Measurements from ENCODE around the gene SLC30A5. TPM values are rescaled to one million over a fixed set of nuclear protein-coding genes. Genes with fewer than 3 reads are reported as not detected.

SLC30A5 gene
- total RNA-seq, 1 experiment from 2014 or later, result 50.0 TPM

DNA sequence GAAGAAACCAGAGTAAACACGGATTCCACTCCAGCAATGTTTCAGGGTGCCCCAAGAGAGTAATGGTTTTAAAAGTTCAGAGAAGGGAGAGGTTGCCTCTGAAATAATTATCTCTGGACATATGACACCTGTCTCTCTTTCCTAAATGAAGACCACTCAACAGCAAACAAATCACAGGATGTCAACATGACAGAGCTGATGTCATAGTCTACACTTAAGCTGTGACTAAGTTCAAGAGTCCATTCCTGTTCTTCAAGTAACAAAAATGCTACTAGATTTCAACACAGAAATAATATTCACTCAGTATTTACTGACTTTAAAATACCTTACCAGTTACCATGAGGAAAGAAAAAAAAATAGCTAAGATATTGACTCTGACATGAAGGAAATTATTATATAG, 44.7 kb upstream of the SLC30A5 start:
- intact Hi-C loops (cut with micrococcal nuclease), result loop anchor here (1.0 to 10.0 kb wide), 3 partner anchors 25 to 346 kb away; partner anchors contain the start of gene CCDC125
- H3K27me3 ChIP-seq (ENCODE audit: insufficient read depth, low read length), result no peaks in the 10 kb centered on the region
- H3K79me2 ChIP-seq (ENCODE audit: insufficient read depth, low read length), result no peaks in the 10 kb centered on the region
- H3K36me3 ChIP-seq (ENCODE audit: control insufficient read depth in 1 of 2, insufficient read depth in 2 of 2, low read length in 2 of 2), result no peaks in the 10 kb centered on the region
- POLR2A ChIA-PET, result no interaction called here
- DNase-seq (ENCODE audit: low read depth, low spot score), result no peak
- no peak overlapping the region for H3K4me2 ChIP-seq (ENCODE audit: low read length)
- H3K4me3 ChIP-seq (replicated peaks in 1 of 2; ENCODE audit: low read depth in 1 of 2, low read length in 2 of 2), result no peak overlapping the region
- no peak overlapping the region for H3K27ac ChIP-seq (ENCODE audit: low read depth, low read length)
- BruUV-seq (replicated peaks), result no TSS peak
- 0 out of 4 replicates have a peak, but pooled peaks cover 0 to 3% of the 10 kb centered on the region in 2 experiments for H3K4me1 ChIP-seq (ENCODE audit: control insufficient read depth in 1 of 2, insufficient read depth in 2 of 2, low read length in 2 of 2)
- no peaks in the 10 kb centered on the region for H3K9me2 ChIP-seq (ENCODE audit: insufficient read depth)
- H4K20me1 ChIP-seq (ENCODE audit: insufficient read depth), result no peaks in the 10 kb centered on the region
- H3K9ac ChIP-seq (ENCODE audit: low read length), result no peak overlapping the region
- no peak for TF ChIP-seq CBX3 (IDR thresholded peaks at IDR 0.05; ENCODE audit: low read depth)
- no peak for TF ChIP-seq ZFX (IDR thresholded peaks at IDR 0.05)
- TF ChIP-seq EGR1 (IDR thresholded peaks at IDR 0.05; ENCODE audit: low read depth), result no peak
- TF ChIP-seq SP1 (IDR thresholded peaks at IDR 0.05; ENCODE audit: low read depth), result no peak
- no peak for TF ChIP-seq FOSL1 (IDR thresholded peaks at IDR 0.05; ENCODE audit: low read depth)
- TF ChIP-seq POLR2A (IDR thresholded peaks at IDR 0.05; ENCODE audit: borderline replicate concordance, extremely low read depth, insufficient read depth, insufficient read length), result no peak
- no peak for TF ChIP-seq ZNF274 (IDR thresholded peaks at IDR 0.05; ENCODE audit: low read depth, low read length)
- no peak for TF ChIP-seq RAD21 (IDR thresholded peaks at IDR 0.05; ENCODE audit: low read depth)
- TF ChIP-seq, protein P1, sequence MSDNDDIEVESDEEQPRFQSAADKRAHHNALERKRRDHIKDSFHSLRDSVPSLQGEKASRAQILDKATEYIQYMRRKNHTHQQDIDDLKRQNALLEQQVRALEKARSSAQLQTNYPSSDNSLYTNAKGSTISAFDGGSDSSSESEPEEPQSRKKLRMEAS (IDR thresholded peaks at IDR 0.05), result no peak
- TF ChIP-seq YY1 (IDR thresholded peaks at IDR 0.05; ENCODE audit: extremely low read depth, insufficient replicate concordance, low read depth, low read length), result no peak
- TF ChIP-seq ELF1 (IDR thresholded peaks at IDR 0.05; ENCODE audit: borderline replicate concordance, low read depth), result no peak
- TF ChIP-seq, protein P2, sequence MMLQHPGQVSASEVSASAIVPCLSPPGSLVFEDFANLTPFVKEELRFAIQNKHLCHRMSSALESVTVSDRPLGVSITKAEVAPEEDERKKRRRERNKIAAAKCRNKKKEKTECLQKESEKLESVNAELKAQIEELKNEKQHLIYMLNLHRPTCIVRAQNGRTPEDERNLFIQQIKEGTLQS (IDR thresholded peaks at IDR 0.05), result no peak
- TF ChIP-seq, protein P3, sequence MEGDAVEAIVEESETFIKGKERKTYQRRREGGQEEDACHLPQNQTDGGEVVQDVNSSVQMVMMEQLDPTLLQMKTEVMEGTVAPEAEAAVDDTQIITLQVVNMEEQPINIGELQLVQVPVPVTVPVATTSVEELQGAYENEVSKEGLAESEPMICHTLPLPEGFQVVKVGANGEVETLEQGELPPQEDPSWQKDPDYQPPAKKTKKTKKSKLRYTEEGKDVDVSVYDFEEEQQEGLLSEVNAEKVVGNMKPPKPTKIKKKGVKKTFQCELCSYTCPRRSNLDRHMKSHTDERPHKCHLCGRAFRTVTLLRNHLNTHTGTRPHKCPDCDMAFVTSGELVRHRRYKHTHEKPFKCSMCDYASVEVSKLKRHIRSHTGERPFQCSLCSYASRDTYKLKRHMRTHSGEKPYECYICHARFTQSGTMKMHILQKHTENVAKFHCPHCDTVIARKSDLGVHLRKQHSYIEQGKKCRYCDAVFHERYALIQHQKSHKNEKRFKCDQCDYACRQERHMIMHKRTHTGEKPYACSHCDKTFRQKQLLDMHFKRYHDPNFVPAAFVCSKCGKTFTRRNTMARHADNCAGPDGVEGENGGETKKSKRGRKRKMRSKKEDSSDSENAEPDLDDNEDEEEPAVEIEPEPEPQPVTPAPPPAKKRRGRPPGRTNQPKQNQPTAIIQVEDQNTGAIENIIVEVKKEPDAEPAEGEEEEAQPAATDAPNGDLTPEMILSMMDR (IDR thresholded peaks at IDR 0.05 in 2 of 3, conservative IDR thresholded peaks at IDR 0.05 in 1 of 3; ENCODE audit: borderline replicate concordance in 1 of 3, insufficient read depth in 1 of 3, low read depth in 2 of 3, low read length in 2 of 3), result no peak
- TF ChIP-seq TCF7L2 (IDR thresholded peaks at IDR 0.05; ENCODE audit: borderline replicate concordance, extremely low read depth, insufficient read depth, insufficient read length), result no peak
- no peak for TF ChIP-seq SRF (IDR thresholded peaks at IDR 0.05; ENCODE audit: low read depth)
- TF ChIP-seq, protein P4, sequence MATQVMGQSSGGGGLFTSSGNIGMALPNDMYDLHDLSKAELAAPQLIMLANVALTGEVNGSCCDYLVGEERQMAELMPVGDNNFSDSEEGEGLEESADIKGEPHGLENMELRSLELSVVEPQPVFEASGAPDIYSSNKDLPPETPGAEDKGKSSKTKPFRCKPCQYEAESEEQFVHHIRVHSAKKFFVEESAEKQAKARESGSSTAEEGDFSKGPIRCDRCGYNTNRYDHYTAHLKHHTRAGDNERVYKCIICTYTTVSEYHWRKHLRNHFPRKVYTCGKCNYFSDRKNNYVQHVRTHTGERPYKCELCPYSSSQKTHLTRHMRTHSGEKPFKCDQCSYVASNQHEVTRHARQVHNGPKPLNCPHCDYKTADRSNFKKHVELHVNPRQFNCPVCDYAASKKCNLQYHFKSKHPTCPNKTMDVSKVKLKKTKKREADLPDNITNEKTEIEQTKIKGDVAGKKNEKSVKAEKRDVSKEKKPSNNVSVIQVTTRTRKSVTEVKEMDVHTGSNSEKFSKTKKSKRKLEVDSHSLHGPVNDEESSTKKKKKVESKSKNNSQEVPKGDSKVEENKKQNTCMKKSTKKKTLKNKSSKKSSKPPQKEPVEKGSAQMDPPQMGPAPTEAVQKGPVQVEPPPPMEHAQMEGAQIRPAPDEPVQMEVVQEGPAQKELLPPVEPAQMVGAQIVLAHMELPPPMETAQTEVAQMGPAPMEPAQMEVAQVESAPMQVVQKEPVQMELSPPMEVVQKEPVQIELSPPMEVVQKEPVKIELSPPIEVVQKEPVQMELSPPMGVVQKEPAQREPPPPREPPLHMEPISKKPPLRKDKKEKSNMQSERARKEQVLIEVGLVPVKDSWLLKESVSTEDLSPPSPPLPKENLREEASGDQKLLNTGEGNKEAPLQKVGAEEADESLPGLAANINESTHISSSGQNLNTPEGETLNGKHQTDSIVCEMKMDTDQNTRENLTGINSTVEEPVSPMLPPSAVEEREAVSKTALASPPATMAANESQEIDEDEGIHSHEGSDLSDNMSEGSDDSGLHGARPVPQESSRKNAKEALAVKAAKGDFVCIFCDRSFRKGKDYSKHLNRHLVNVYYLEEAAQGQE (IDR thresholded peaks at IDR 0.05; ENCODE audit: low read depth), result no peak
- no peak for TF ChIP-seq CEBPB (IDR thresholded peaks at IDR 0.05; ENCODE audit: low read depth)
- TF ChIP-seq EZH2 (IDR thresholded peaks at IDR 0.05), result no peak
- CTCF ChIA-PET, result interaction anchor here (1.5 kb wide), 1 partner anchor 25 kb away, joined by 4 read pairs; no protein-coding TSS in a partner anchor
- RAD21 ChIA-PET (ENCODE audit: low non-redundant PET in 1 of 2, low total read pairs in 2 of 2, uncharacterized antibody in 2 of 2, unreplicated experiment in 2 of 2), result no interaction called here
- ATAC-seq, result no peak
- no peaks in the 10 kb centered on the region for H3K9me3 ChIP-seq (ENCODE audit: control insufficient read depth in 1 of 2, insufficient read depth in 1 of 2, low read depth in 1 of 2, low read length in 2 of 2)
- H2AFZ ChIP-seq (ENCODE audit: low read depth, low read length, poor library complexity, severe bottlenecking), result no peak overlapping the region
